ENCODE measurements around the gene NCAPG2. TPM values are rescaled to one million over a fixed set of nuclear protein-coding genes. Genes with fewer than 3 reads are reported as not detected.

The NCAPG2 gene
- total RNA-seq, 1 experiment from 2014 or later, result 99.2 TPM

DNA sequence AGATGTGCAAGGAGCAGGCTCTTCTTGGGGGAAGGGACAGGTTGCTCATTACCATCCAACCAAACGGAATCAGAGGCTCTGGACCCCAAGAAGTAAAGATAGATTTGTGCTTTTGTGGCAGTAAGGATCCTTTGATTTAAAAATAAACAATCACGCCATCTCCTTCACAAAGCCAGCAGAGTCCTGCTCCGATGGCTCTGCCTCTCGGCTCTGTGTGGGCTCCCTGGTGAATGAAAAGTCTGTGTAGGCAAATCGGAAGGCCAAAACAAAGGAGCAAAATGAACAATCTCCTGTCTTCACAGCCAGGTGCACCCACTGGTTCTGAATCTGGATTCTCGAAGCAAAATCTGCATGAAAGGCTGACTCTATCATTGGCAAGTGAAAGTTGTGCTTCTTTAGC is 120.8 kb downstream of the NCAPG2 start (continued):
- no peak for TF ChIP-seq TEAD4 (CRISPR knock-in tag; IDR thresholded peaks at IDR 0.05)

DNA sequence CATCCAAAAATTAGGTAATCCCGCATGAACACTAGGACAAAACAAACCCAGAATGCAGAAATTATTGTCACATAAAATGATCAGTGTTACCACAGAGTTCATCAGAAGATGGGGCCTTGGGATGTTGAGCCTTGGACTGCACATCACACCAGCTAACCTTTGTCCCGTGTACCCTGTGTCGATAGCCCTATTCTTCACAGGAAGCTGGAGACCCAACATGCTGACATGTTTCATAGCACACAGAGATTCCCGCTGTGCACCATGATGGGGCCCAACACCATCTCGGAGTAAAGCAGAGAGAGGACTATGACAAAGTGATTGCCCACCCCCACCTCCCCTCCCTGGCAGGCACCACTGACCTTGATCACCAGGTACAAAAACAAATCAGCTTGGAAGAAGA is 121.5 kb downstream of the NCAPG2 start:
- Mint-ChIP-seq H3K27me3 (ENCODE audit: low read depth) (peaks cover 46% of the 10 kb centered on the region), H3K27ac (no peak overlapping the region), H3K9me3 (peaks cover 29% of the 10 kb centered on the region), H3K36me3 (peaks cover 19% of the 10 kb centered on the region), H3K4me3 (no peak overlapping the region), H3K4me1 (peaks cover 7% of the 10 kb centered on the region)
- ATAC-seq, result no peak
- no peak for DNase-seq (ENCODE audit: low spot score)
- ChIA-PET POLR2A (interaction anchor here (0.8 kb wide), 1 partner anchor 20 kb away, joined by 4 read pairs; no protein-coding TSS in a partner anchor), CTCF (interaction anchor here (1.5 kb wide), 1 partner anchor 88 kb away, joined by 5 read pairs; no protein-coding TSS in a partner anchor)
- no peak for TF ChIP-seq CREB1 (CRISPR knock-in tag; IDR thresholded peaks at IDR 0.05)
- no peak for TF ChIP-seq SOX15 (CRISPR knock-in tag; IDR thresholded peaks at IDR 0.05)
- no peak for TF ChIP-seq ZNF263 (CRISPR knock-in tag; IDR thresholded peaks at IDR 0.05; ENCODE audit: low read depth)
- TF ChIP-seq, protein P1, sequence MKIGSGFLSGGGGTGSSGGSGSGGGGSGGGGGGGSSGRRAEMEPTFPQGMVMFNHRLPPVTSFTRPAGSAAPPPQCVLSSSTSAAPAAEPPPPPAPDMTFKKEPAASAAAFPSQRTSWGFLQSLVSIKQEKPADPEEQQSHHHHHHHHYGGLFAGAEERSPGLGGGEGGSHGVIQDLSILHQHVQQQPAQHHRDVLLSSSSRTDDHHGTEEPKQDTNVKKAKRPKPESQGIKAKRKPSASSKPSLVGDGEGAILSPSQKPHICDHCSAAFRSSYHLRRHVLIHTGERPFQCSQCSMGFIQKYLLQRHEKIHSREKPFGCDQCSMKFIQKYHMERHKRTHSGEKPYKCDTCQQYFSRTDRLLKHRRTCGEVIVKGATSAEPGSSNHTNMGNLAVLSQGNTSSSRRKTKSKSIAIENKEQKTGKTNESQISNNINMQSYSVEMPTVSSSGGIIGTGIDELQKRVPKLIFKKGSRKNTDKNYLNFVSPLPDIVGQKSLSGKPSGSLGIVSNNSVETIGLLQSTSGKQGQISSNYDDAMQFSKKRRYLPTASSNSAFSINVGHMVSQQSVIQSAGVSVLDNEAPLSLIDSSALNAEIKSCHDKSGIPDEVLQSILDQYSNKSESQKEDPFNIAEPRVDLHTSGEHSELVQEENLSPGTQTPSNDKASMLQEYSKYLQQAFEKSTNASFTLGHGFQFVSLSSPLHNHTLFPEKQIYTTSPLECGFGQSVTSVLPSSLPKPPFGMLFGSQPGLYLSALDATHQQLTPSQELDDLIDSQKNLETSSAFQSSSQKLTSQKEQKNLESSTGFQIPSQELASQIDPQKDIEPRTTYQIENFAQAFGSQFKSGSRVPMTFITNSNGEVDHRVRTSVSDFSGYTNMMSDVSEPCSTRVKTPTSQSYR (CRISPR knock-in tag; IDR thresholded peaks at IDR 0.05), result no peak
- TF ChIP-seq ZNF423 (CRISPR knock-in tag; IDR thresholded peaks at IDR 0.05), result no peak
- TF ChIP-seq ESRRA (CRISPR knock-in tag; IDR thresholded peaks at IDR 0.05; ENCODE audit: borderline replicate concordance), result no peak
- TF ChIP-seq, protein P2, sequence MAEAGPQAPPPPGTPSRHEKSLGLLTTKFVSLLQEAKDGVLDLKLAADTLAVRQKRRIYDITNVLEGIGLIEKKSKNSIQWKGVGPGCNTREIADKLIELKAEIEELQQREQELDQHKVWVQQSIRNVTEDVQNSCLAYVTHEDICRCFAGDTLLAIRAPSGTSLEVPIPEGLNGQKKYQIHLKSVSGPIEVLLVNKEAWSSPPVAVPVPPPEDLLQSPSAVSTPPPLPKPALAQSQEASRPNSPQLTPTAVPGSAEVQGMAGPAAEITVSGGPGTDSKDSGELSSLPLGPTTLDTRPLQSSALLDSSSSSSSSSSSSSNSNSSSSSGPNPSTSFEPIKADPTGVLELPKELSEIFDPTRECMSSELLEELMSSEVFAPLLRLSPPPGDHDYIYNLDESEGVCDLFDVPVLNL (CRISPR knock-in tag; IDR thresholded peaks at IDR 0.05; ENCODE audit: borderline replicate concordance, low read depth), result no peak
- no peak for TF ChIP-seq ZNF396 (CRISPR knock-in tag; IDR thresholded peaks at IDR 0.05; ENCODE audit: borderline replicate concordance)
- no peak for TF ChIP-seq FOXP1 (CRISPR knock-in tag; IDR thresholded peaks at IDR 0.05; ENCODE audit: borderline replicate concordance)
- no peak for TF ChIP-seq CBFB (CRISPR knock-in tag; IDR thresholded peaks at IDR 0.05; ENCODE audit: low read depth)
- TF ChIP-seq, protein P3, sequence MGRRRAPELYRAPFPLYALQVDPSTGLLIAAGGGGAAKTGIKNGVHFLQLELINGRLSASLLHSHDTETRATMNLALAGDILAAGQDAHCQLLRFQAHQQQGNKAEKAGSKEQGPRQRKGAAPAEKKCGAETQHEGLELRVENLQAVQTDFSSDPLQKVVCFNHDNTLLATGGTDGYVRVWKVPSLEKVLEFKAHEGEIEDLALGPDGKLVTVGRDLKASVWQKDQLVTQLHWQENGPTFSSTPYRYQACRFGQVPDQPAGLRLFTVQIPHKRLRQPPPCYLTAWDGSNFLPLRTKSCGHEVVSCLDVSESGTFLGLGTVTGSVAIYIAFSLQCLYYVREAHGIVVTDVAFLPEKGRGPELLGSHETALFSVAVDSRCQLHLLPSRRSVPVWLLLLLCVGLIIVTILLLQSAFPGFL (CRISPR knock-in tag; IDR thresholded peaks at IDR 0.05; ENCODE audit: borderline replicate concordance), result no peak

DNA sequence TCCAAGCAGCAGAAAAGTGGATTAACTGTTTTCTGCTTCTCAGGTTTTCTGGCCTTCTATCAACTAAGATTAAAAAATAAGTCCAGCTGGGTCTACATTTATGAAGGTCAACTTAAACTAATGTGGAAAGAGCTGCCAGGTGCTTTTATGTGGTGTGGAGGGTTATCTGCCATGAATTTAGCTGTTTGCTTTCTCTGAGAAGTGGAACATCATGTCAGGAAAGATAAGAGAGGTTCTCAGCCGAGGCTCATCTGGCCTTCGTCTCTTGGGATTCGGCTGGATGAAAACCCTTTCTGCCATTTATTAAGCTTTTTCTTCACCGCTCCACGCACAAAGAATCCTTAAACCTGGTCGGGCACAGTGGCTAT is 122.5 kb downstream of the NCAPG2 start:
- DNase-seq (ENCODE audit: low spot score), result no peak

More for the DNA sequence above, 122.5 kb downstream of the NCAPG2 start:
- Mint-ChIP-seq H3K36me3 (peaks cover 19% of the 10 kb centered on the region), H3K4me3 (no peak overlapping the region), H3K9me3 (peaks cover 29% of the 10 kb centered on the region), H3K27me3 (ENCODE audit: low read depth) (peaks cover 46% of the 10 kb centered on the region), H3K4me1 (peaks cover 7% of the 10 kb centered on the region), H3K27ac (no peak overlapping the region)
- no peak for TF ChIP-seq JAZF1 (CRISPR knock-in tag; IDR thresholded peaks at IDR 0.05)
- TF ChIP-seq, protein P3 (CRISPR knock-in tag; IDR thresholded peaks at IDR 0.05; ENCODE audit: borderline replicate concordance), result no peak
- TF ChIP-seq NFATC4 (CRISPR knock-in tag; IDR thresholded peaks at IDR 0.05), result no peak
- TF ChIP-seq ZNF232 (CRISPR knock-in tag; IDR thresholded peaks at IDR 0.05), result no peak
- TF ChIP-seq ESRRA (CRISPR knock-in tag; IDR thresholded peaks at IDR 0.05; ENCODE audit: borderline replicate concordance), result no peak
- no peak for ATAC-seq
- CTCF ChIA-PET, result no interaction called here
- POLR2A ChIA-PET, result no interaction called here

Data from WTC11 (cell line).